Esophagus squamous epithelium (tissue), 5 donors: Measurements from ENCODE around the gene KRTAP27-1. TPM values are rescaled to one million over a fixed set of nuclear protein-coding genes. Genes with fewer than 3 reads are reported as not detected.

Experiments
- DNase-seq: peaks from one replicate; lab custom pipeline; 2025; lab: John Stamatoyannopoulos, UW
- H3K27ac ChIP-seq, 4 donors: fragments of 200-600 bp; sonication (generic); one replicate each; pipeline ENCODE4 v1.5.1; 2016 to 2019; ENCODE audit warnings: mild to moderate bottlenecking in 1 of 4
- H3K27me3 ChIP-seq, 4 donors: fragments of 200-600 bp; sonication (generic); 1 replicate in 3 of 4; 2 replicates in 1 of 4; pipeline versions ENCODE4 v1.5.1 to v1.6.0; 2017 to 2021; ENCODE audit warnings: antibody characterized with exemption in 1 of 4
- H3K36me3 ChIP-seq, 3 donors: fragments of 200-600 bp; sonication (generic); one replicate each; pipeline ENCODE4 v1.5.1; 2016 to 2019
- H3K4me1 ChIP-seq, 3 donors: fragments of 200-600 bp; sonication (generic); one replicate each; pipeline ENCODE4 v1.5.1; 2017 to 2019
- H3K4me3 ChIP-seq, 4 donors: fragments of 200-600 bp; sonication (generic); 1 replicate in 3 of 4; 2 replicates in 1 of 4; pipeline ENCODE4 v1.5.1; 2016 to 2019; ENCODE audit warnings: mild to moderate bottlenecking in 2 of 4, moderate library complexity in 1 of 4
- H3K9me3 ChIP-seq, 3 donors: fragments of 200-600 bp; sonication (generic); one replicate each; pipeline ENCODE4 v1.5.1; 2016 to 2019
- POLR2A ChIP-seq, 4 donors: fragments of 450-650 bp; IDR thresholded peaks; one replicate each; pipeline ENCODE4 v1.6.1; 2017; ENCODE audit warnings: antibody characterized with exemption in 4 of 4, mild to moderate bottlenecking in 4 of 4, moderate library complexity in 3 of 4
- WGBS, 2 donors: methylation state at CpG; one replicate each; pipeline ENCODE4 v1.1.5; 2018; 5-methylcytosine and 5-hydroxymethylcytosine counted together
- intact Hi-C: fragments of 100-400 bp; cut with DNase I; formaldehyde crosslinking; loops from one replicate; pipeline ENCODE4 v1.15.0; 2022
- small RNA-seq, 4 donors: library from RNA; depleted of rRNA; stranded (forward); fragments of <200 nt; gene quantifications; one replicate each; pipeline ENCODE3, GENCODE V24; 2016
- total RNA-seq, 4 donors: library from RNA; depleted of rRNA; stranded (reverse); fragments of >200 nt; gene quantifications; one replicate each; pipeline ENCODE4 v1.1.0, GENCODE V29; 2016
- TF ChIP-seq, protein P1 (sequence below), 6 experiments: fragments of 450-650 bp in 4 of 6; fragments of 200-600 bp in 2 of 6; sonication (generic) in 2 of 6; IDR thresholded peaks; one replicate each; pipeline ENCODE4 v1.5.1; 2016 to 2019; ENCODE audit warnings: antibody characterized with exemption in 6 of 6, mild to moderate bottlenecking in 4 of 6, moderate library complexity in 4 of 6
- donor health status: DM: yes; HTN: yes; CAD: no.

KRTAP27-1 gene
- total RNA-seq, 4 donors from 2014 or later = not detected

DNA sequence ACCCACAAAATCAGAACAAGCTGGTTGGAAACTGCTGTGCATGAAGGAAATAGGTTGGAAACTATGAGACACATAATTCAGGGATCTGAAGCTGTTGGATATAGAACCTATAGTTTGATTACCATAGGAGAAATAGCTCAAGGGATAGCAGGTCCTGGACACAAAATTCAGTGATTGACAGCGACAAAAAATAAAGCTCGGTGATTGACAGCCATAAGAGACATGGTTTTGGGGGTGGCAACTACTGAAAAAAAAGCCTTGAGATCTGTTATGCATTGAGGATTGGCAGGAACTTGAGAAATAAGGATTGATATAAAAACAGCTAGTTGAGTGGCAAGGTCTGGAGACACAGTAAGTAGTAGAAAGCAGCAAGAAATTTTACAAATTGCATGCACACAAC, 48.3 kb downstream of the KRTAP27-1 start, which contains the start of gene KRTAP25-1:
TSS of gene KRTAP25-1 (minus strand) at position 300 of the 400 bp plus-strand sequence. CDS start at position 276, 24 bp downstream.
- 88 to 89% methylated on average over 2 of the region's 2 CpGs for WGBS, 2 donors
- H3K4me1 ChIP-seq = no peaks in the 10 kb centered on the region

More for the DNA sequence above, 48.3 kb downstream of the KRTAP27-1 start, which contains the start of gene KRTAP25-1:
- intact Hi-C loops = no loop called here
- no peak for DNase-seq
- no peaks in the 10 kb centered on the region for H3K9me3 ChIP-seq
- no peak within 1 kb of the TSS for H3K4me3 ChIP-seq
- no peaks in the 10 kb centered on the region for H3K27me3 ChIP-seq
- no peak for TF ChIP-seq POLR2A (IDR thresholded peaks at IDR 0.05)
- TF ChIP-seq, protein P1, sequence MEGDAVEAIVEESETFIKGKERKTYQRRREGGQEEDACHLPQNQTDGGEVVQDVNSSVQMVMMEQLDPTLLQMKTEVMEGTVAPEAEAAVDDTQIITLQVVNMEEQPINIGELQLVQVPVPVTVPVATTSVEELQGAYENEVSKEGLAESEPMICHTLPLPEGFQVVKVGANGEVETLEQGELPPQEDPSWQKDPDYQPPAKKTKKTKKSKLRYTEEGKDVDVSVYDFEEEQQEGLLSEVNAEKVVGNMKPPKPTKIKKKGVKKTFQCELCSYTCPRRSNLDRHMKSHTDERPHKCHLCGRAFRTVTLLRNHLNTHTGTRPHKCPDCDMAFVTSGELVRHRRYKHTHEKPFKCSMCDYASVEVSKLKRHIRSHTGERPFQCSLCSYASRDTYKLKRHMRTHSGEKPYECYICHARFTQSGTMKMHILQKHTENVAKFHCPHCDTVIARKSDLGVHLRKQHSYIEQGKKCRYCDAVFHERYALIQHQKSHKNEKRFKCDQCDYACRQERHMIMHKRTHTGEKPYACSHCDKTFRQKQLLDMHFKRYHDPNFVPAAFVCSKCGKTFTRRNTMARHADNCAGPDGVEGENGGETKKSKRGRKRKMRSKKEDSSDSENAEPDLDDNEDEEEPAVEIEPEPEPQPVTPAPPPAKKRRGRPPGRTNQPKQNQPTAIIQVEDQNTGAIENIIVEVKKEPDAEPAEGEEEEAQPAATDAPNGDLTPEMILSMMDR (IDR thresholded peaks at IDR 0.05) = no peak
- no peaks in the 10 kb centered on the region for H3K36me3 ChIP-seq
- no peak within 1 kb of the TSS for H3K27ac ChIP-seq

Small RNA genes within 50 kb of the gene (small RNA-seq; reads per million reads assigned to genes)
- gene KRTAP23-1 = 0 reads per million in 4 donors
- 0 reads per million in 4 donors for gene MIR4327

Other genes starting within 250 kb of the KRTAP27-1 start
- 10 to 100 TPM in 1 of 4 donors, 1 to 10 TPM in 1, under 1 TPM in 2; 0.53 to 27.4 (median 0.99) TPM for gene CLDN17, start 170.9 kb downstream of the KRTAP27-1 start, total RNA-seq
- 1 to 10 TPM; 1.9 to 7.7 (median 3.6) TPM for gene CLDN8, start 121.6 kb downstream of the KRTAP27-1 start, total RNA-seq
- gene KRTAP24-1, start 54.7 kb downstream of the KRTAP27-1 start, total RNA-seq = not detected
- not detected for gene KRTAP25-1, start 48.2 kb downstream of the KRTAP27-1 start, total RNA-seq
- gene KRTAP26-1, start 17.4 kb downstream of the KRTAP27-1 start, total RNA-seq = not detected
- gene KRTAP23-1, start 10.9 kb upstream of the KRTAP27-1 start, total RNA-seq = not detected
- gene KRTAP13-2, start 34.6 kb upstream of the KRTAP27-1 start, total RNA-seq = not detected
- gene KRTAP13-1, start 58.3 kb upstream of the KRTAP27-1 start, total RNA-seq = not detected
- gene KRTAP13-3, start 88.2 kb upstream of the KRTAP27-1 start, total RNA-seq = not detected
- not detected for gene KRTAP13-4, start 92.5 kb upstream of the KRTAP27-1 start, total RNA-seq
- gene KRTAP15-1, start 102.6 kb upstream of the KRTAP27-1 start, total RNA-seq = not detected
- gene KRTAP19-1, start 142.7 kb upstream of the KRTAP27-1 start, total RNA-seq = not detected
- not detected for gene KRTAP19-2, start 149.7 kb upstream of the KRTAP27-1 start, total RNA-seq
- gene KRTAP19-3, start 154.3 kb upstream of the KRTAP27-1 start, total RNA-seq = not detected
- gene KRTAP19-4, start 159.5 kb upstream of the KRTAP27-1 start, total RNA-seq = not detected
- gene KRTAP19-5, start 164.4 kb upstream of the KRTAP27-1 start, total RNA-seq = not detected
- not detected for gene KRTAP19-6, start 204.2 kb upstream of the KRTAP27-1 start, total RNA-seq
- not detected for gene KRTAP19-7, start 223.6 kb upstream of the KRTAP27-1 start, total RNA-seq